ENCODE data around the gene SOAT1. TPM values are rescaled to one million over a fixed set of nuclear protein-coding genes. Genes with fewer than 3 reads are reported as not detected.
"Not testable (repeated sequence)": the region's sequence is repeated elsewhere in the genome, so short reads cannot be mapped to it uniquely, and the experiment has no call there.

Gene SOAT1
- 10 to 100 TPM; 35.0 to 42.1 (median 39.1) TPM for total RNA-seq
- 31.1 TPM for total RNA-seq (2013)
- total RNA-seq = 56.7 to 135 (median 96.8) reads per million in 29 experiments

GRCh38 chr1:179293340-179294327 is at the start of gene SOAT1:
SOAT1 (plus strand) TSS chr1:179293797; CDS start chr1:179302685, 8,888 bp downstream.
- H3K36me3 ChIP-seq (ENCODE audit: control insufficient read depth in 2 of 2, extremely low read depth in 1 of 2, insufficient read depth in 1 of 2, low read length in 1 of 2) = no peaks in the 10 kb centered on the region
- ChIA-PET CTCF (interaction anchor here (0.5 to 2.7 kb wide), 18 partner anchors 9 to 751 kb away, joined by 3 to 13 read pairs (median 4); partner anchors contain the start of gene AXDND1 (in 1 of the 2)), POLR2A (interaction anchor here (0.6 to 2.8 kb wide), 7 partner anchors 22 to 264 kb away, joined by 3 to 17 read pairs (median 3); partner anchors contain the start of gene AXDND1 (in 2 of the 2))
- Mint-ChIP-seq H3K4me3 (peak within 1 kb of the TSS; percentile 89 to 99 (median 97)), H3K27ac (peak within 1 kb of the TSS; percentile 94 to 97), H3K4me1 (peaks cover 42 to 52% (median 42%) of the 10 kb centered on the region in 3 donors), H3K27me3 (no peaks in the 10 kb centered on the region), H3K36me3 (peaks cover 4% of the 10 kb centered on the region), H3K9me3 (no peaks in the 10 kb centered on the region)
- H3K4me1 ChIP-seq (ENCODE audit: control insufficient read depth in 1 of 2, extremely low read depth in 1 of 2, insufficient read depth in 2 of 2, low read length in 2 of 2) = peaks cover 30 to 41% of the 10 kb centered on the region in 2 experiments
- DNase-seq = peak; percentile 79 to 96 (median 89)
- peak; percentile 95 to 98 (median 98) for ATAC-seq (replicated peaks in 1 of 4)
- H3K27me3 ChIP-seq (replicated peaks in 1 of 2; ENCODE audit: control insufficient read depth in 2 of 2, extremely low read depth in 1 of 2, insufficient read depth in 2 of 2, low read length in 1 of 2) = no peaks in the 10 kb centered on the region
- under 1% methylated on average over 63 of the region's 71 CpGs for WGBS (ENCODE audit: insufficient coverage)
- peak within 1 kb of the TSS; percentile 89 to 94 for H3K4me3 ChIP-seq (ENCODE audit: control insufficient read depth in 1 of 2, extremely low read depth in 1 of 2, low read length in 1 of 2)
- H3K9me3 ChIP-seq = no peaks in the 10 kb centered on the region
- H3K27ac ChIP-seq (ENCODE audit: low read length) = peak within 1 kb of the TSS; percentile 76

GRCh38 chr1:179245426-179245825 is 48.2 kb upstream of the SOAT1 start:
- H3K4me1 ChIP-seq (ENCODE audit: control insufficient read depth in 1 of 2, extremely low read depth in 1 of 2, insufficient read depth in 2 of 2, low read length in 2 of 2); H3K9me3 ChIP-seq; H3K27ac Mint-ChIP-seq; CTCF ChIA-PET; POLR2A ChIA-PET; DNase-seq; H3K27me3 Mint-ChIP-seq; H3K9me3 Mint-ChIP-seq; H3K4me3 ChIP-seq (ENCODE audit: control insufficient read depth in 1 of 2, extremely low read depth in 1 of 2, low read length in 1 of 2); ATAC-seq (replicated peaks in 1 of 4); H3K4me1 Mint-ChIP-seq; H3K36me3 ChIP-seq (ENCODE audit: control insufficient read depth in 2 of 2, extremely low read depth in 1 of 2, insufficient read depth in 1 of 2, low read length in 1 of 2); H3K4me3 Mint-ChIP-seq; H3K27me3 ChIP-seq (replicated peaks in 1 of 2; ENCODE audit: control insufficient read depth in 2 of 2, extremely low read depth in 1 of 2, insufficient read depth in 2 of 2, low read length in 1 of 2); H3K36me3 Mint-ChIP-seq; H3K27ac ChIP-seq (ENCODE audit: low read length): not testable (repeated sequence)
- WGBS (ENCODE audit: insufficient coverage) = no CpG with 5 or more reads among the region's 2 CpGs

- H3K4me3 Mint-ChIP-seq = no peak overlapping the region
- ATAC-seq (replicated peaks in 1 of 4) (no peak), DNase-seq (no peak)
- Histone ChIP-seq H3K4me1 (ENCODE audit: control insufficient read depth in 1 of 2, extremely low read depth in 1 of 2, insufficient read depth in 2 of 2, low read length in 2 of 2) (no peaks in the 10 kb centered on the region), H3K27ac (ENCODE audit: low read length) (no peak overlapping the region), H3K36me3 (ENCODE audit: control insufficient read depth in 2 of 2, extremely low read depth in 1 of 2, insufficient read depth in 1 of 2, low read length in 1 of 2) (no peaks in the 10 kb centered on the region), H3K27me3 (replicated peaks in 1 of 2; ENCODE audit: control insufficient read depth in 2 of 2, extremely low read depth in 1 of 2, insufficient read depth in 2 of 2, low read length in 1 of 2) (no peaks in the 10 kb centered on the region), H3K4me3 (ENCODE audit: control insufficient read depth in 1 of 2, extremely low read depth in 1 of 2, low read length in 1 of 2) (no peak overlapping the region), H3K9me3 (no peaks in the 10 kb centered on the region)
- peaks cover 0 to 3% of the 10 kb centered on the region in 2 donors for H3K27me3 Mint-ChIP-seq
- H3K4me1 Mint-ChIP-seq = no peaks in the 10 kb centered on the region
- no peak overlapping the region for H3K27ac Mint-ChIP-seq
- 92% methylated on average over 6 of the region's 9 CpGs for WGBS (ENCODE audit: insufficient coverage)
- ChIA-PET CTCF (no interaction called here), POLR2A (no interaction called here)
- H3K36me3 Mint-ChIP-seq = no peaks in the 10 kb centered on the region
- no peaks in the 10 kb centered on the region for H3K9me3 Mint-ChIP-seq
Observed at GRCh38 chr1:179247923-179248322, 45.7 kb upstream of the SOAT1 start.

GRCh38 chr1:179251675-179252074 is 41.9 kb upstream of the SOAT1 start:
- Histone ChIP-seq H3K4me3 (ENCODE audit: control insufficient read depth in 1 of 2, extremely low read depth in 1 of 2, low read length in 1 of 2) (no peak overlapping the region), H3K9me3 (no peaks in the 10 kb centered on the region), H3K27ac (ENCODE audit: low read length) (no peak overlapping the region), H3K36me3 (ENCODE audit: control insufficient read depth in 2 of 2, extremely low read depth in 1 of 2, insufficient read depth in 1 of 2, low read length in 1 of 2) (no peaks in the 10 kb centered on the region), H3K27me3 (replicated peaks in 1 of 2; ENCODE audit: control insufficient read depth in 2 of 2, extremely low read depth in 1 of 2, insufficient read depth in 2 of 2, low read length in 1 of 2) (no peaks in the 10 kb centered on the region), H3K4me1 (ENCODE audit: control insufficient read depth in 1 of 2, extremely low read depth in 1 of 2, insufficient read depth in 2 of 2, low read length in 2 of 2) (no peaks in the 10 kb centered on the region)
- Mint-ChIP-seq H3K4me1 (no peaks in the 10 kb centered on the region), H3K4me3 (no peak overlapping the region), H3K27ac (no peak overlapping the region), H3K27me3 (peaks cover 0 to 3% of the 10 kb centered on the region in 2 donors), H3K9me3 (no peaks in the 10 kb centered on the region), H3K36me3 (no peaks in the 10 kb centered on the region)
- WGBS (ENCODE audit: insufficient coverage) = no CpG with 5 or more reads among the region's 1 CpG
- ChIA-PET POLR2A (no interaction called here), CTCF (interaction anchor here (0.8 to 1.3 kb wide), 6 partner anchors 116 to 563 kb away, joined by 3 to 6 read pairs (median 5); no protein-coding TSS in a partner anchor)
- ATAC-seq (replicated peaks in 1 of 4) = peak in 1 of 4 experiments; percentile 53
- peak in 1 of 35 experiments; percentile 39 for DNase-seq

- Histone ChIP-seq H3K27me3 (replicated peaks in 1 of 2; ENCODE audit: control insufficient read depth in 2 of 2, extremely low read depth in 1 of 2, insufficient read depth in 2 of 2, low read length in 1 of 2) (no peaks in the 10 kb centered on the region), H3K9me3 (no peaks in the 10 kb centered on the region), H3K36me3 (ENCODE audit: control insufficient read depth in 2 of 2, extremely low read depth in 1 of 2, insufficient read depth in 1 of 2, low read length in 1 of 2) (no peaks in the 10 kb centered on the region), H3K27ac (ENCODE audit: low read length) (no peak overlapping the region), H3K4me1 (ENCODE audit: control insufficient read depth in 1 of 2, extremely low read depth in 1 of 2, insufficient read depth in 2 of 2, low read length in 2 of 2) (no peaks in the 10 kb centered on the region), H3K4me3 (ENCODE audit: control insufficient read depth in 1 of 2, extremely low read depth in 1 of 2, low read length in 1 of 2) (no peak overlapping the region)
- DNase-seq (no peak), ATAC-seq (replicated peaks in 1 of 4) (no peak)
- Mint-ChIP-seq H3K4me1 (no peaks in the 10 kb centered on the region), H3K36me3 (no peaks in the 10 kb centered on the region), H3K9me3 (no peaks in the 10 kb centered on the region), H3K4me3 (no peak overlapping the region), H3K27ac (no peak overlapping the region), H3K27me3 (peaks cover 0 to 3% of the 10 kb centered on the region in 2 donors)
- CTCF ChIA-PET = interaction anchor here in 1 of 2 donors (1.3 kb wide), 1 partner anchor 557 kb away, joined by 6 read pairs; no protein-coding TSS in a partner anchor
- POLR2A ChIA-PET = interaction anchor here in 1 of 2 donors (0.6 kb wide), 1 partner anchor 655 kb away, joined by 5 read pairs; no protein-coding TSS in a partner anchor
- 86% methylated on average over 1 of the region's 4 CpGs for WGBS (ENCODE audit: insufficient coverage)
Observed at GRCh38 chr1:179252606-179253005, 41.0 kb upstream of the SOAT1 start.

GRCh38 chr1:179253286-179253972 is 40.2 kb upstream of the SOAT1 start:
- no peaks in the 10 kb centered on the region for H3K4me1 ChIP-seq (ENCODE audit: control insufficient read depth in 1 of 2, extremely low read depth in 1 of 2, insufficient read depth in 2 of 2, low read length in 2 of 2)
- peak in 1 of 35 experiments; percentile 5 for DNase-seq
- H3K9me3 Mint-ChIP-seq = no peaks in the 10 kb centered on the region
- 93% methylated on average over 7 of the region's 8 CpGs for WGBS (ENCODE audit: insufficient coverage)
- H3K9me3 ChIP-seq = no peaks in the 10 kb centered on the region
- no peaks in the 10 kb centered on the region for H3K4me1 Mint-ChIP-seq
- H3K27ac Mint-ChIP-seq = no peak overlapping the region
- H3K4me3 ChIP-seq (ENCODE audit: control insufficient read depth in 1 of 2, extremely low read depth in 1 of 2, low read length in 1 of 2) = no peak overlapping the region
- no peaks in the 10 kb centered on the region for H3K36me3 ChIP-seq (ENCODE audit: control insufficient read depth in 2 of 2, extremely low read depth in 1 of 2, insufficient read depth in 1 of 2, low read length in 1 of 2)
- H3K27me3 Mint-ChIP-seq = peaks cover 0 to 3% of the 10 kb centered on the region in 2 donors
- no peak for ATAC-seq (replicated peaks in 1 of 4)
- POLR2A ChIA-PET = interaction anchor here in 1 of 2 donors (0.6 kb wide), 1 partner anchor 656 kb away, joined by 5 read pairs; no protein-coding TSS in a partner anchor
- no peaks in the 10 kb centered on the region for H3K36me3 Mint-ChIP-seq
- no peak overlapping the region for H3K4me3 Mint-ChIP-seq
- no peaks in the 10 kb centered on the region for H3K27me3 ChIP-seq (replicated peaks in 1 of 2; ENCODE audit: control insufficient read depth in 2 of 2, extremely low read depth in 1 of 2, insufficient read depth in 2 of 2, low read length in 1 of 2)
- H3K27ac ChIP-seq (ENCODE audit: low read length) = no peak overlapping the region
- CTCF ChIA-PET = no interaction called here
